DOHH2 (cell line): Measurements from ENCODE around the gene UBE4B.

Experiments
- CTCF ChIP-seq: fragments of 200-600 bp; sonication (generic); IDR thresholded peaks from one replicate; pipeline ENCODE4 v1.5.1; 2014; ENCODE audit warnings: antibody characterized with exemption, mild to moderate bottlenecking, low read depth, low read length; ENCODE audit not compliant: poor library complexity, severe bottlenecking
- EZH2phosphoT487 ChIP-seq: fragments of 200-600 bp; sonication (generic); IDR thresholded peaks from 2 replicates; pipeline ENCODE4 v1.6.1; 2017; ENCODE audit warnings: borderline replicate concordance, mild to moderate bottlenecking, antibody characterized with exemption, low read length, moderate library complexity, mixed read lengths

- TF ChIP-seq CTCF (no peak), EZH2phosphoT487 (no peak)
Observed at GRCh38 chr1:10108134-10108663, 75.4 kb downstream of the UBE4B start.
